Measurements from ENCODE around the gene NECAB2.

DNA sequence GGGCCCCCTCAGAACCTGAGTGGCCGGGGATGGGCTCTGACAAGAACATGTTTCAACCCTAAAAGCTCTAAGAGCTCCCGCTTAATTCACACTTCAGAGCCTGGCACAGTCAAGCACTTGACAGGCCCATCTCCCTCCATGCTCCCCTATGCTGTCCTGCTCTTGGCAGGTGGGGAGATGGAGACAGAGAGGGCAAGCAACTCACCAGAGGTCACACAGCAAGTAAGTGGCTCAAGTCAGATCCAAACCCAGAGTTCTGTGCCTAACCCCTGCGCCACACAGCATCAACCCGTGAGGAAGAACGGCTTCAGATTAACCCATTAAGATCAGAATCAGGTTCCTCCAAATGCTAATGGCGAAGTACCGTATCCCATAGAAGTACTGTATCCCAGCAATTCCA is 36.4 kb downstream of the NECAB2 start:
- TF ChIP-seq CTCF (IDR thresholded peaks at IDR 0.05; ENCODE audit: low read depth, low read length, poor library complexity, severe bottlenecking) (no peak), EZH2phosphoT487 (IDR thresholded peaks at IDR 0.05; ENCODE audit: borderline replicate concordance, low read length) (no peak)

Measured in DOHH2 (cell line).